ENCODE data around the gene ABCC8.

The ABCC8 gene

DNA sequence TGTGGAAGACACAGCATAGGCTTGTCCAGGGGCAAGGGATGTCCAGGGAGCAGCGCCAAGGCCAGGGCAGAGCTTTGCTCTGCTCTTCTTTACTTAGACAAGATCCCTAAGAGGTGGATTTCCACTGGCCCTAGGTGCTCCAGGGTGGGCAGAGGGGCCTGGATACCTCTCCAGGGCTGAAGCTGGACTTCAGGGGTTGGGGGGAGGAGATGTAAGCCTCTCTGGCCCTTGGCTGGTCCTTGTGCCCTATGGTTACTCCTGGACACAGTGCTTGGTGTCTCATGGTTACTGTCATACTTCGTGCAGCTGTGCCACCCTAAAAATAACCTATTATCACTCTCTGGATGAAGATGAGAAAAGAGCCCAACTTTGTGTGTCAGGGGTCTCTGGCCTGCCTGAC lies 75.3 kb downstream of the ABCC8 start:
- no peak for DNase-seq

DNA sequence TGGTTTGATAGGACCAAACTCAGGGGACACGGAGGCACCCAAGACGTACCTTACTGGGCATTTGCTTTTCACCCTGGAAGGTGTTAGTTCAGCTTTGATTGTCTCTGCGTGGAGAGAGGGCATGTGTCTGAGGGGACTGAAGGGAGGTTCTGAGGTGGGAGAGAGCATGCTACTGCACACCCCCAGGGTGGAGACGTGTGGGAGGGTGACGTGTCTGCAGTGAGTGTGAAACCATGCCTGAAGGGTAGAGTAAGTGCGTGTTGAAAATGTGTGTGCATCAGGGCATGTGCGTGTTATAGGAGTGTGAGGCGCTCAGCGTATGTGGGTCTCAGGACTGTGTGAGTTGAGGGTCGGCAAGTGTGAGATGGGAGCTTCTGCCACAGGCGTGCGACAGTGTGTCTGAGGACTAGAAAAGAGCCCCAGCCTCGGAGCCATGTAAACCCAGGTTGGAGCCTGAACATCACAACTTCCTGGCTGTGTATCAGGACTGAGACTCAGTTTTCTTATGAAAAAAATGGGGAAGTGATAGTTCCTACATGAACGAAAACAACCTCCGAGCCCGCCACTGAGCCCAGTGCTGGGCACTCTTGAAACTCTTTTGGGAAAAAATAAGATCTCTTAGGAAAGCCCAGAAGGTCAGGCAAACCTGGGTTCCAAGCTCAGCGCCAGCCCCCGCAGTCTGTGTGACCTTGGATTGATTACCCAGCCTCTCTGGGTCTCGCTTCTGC lies 76.4 kb downstream of the ABCC8 start:
- DNase-seq = no peak

DNA sequence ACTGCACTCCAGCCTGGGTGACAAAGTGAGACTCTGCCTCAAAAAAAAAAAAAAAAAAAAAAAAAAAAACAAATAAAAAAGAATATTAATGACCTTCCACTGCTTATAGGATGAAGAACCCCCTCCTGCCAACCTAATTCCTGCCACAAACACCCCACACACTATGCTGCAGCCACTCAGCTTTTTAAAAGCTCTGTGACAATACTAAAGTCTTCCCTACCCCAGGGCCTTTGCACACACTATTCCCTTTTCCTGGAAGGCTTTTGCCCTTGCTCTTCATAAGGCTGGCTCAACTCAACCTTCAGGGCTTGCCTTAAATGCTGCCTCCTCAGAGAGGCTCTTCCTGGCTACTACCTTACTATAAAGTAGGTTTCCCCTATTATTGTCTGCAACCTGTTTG lies 77.4 kb downstream of the ABCC8 start:
- no peak for DNase-seq

DNA sequence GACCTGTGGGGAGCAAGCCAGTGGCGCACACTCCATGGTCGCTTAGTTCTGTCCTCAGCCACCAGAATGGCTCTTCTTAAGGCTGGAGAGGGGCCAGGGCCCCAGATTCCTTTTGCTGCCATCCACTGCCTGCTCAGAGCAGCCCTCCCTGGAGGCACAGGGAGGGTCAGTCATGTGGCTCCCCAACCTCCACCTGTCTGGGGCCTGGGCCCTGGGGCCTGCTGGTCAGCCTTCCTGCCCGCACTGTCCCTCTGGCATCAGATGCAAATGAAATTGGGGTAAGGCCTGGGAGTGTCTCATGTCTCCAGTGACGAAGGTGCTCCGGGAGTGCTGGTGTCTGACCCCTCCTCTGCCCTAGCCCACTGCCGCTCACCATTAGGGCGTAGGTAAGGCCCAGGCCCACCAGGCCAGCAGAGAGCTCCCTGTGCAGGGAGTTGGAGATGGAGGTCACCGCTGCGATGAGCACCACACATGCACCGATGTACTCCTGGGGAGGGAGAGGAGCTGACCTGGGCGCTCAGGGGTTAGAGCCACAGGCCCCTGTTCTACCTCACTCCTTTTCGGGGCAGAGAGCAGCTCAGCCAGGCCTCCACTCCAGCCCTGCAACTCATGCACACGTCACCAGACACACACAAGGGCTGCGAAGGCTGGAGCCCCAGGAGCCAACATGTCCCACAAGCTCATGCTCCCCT lies 79.2 kb downstream of the ABCC8 start:
- no peak for DNase-seq

DNA sequence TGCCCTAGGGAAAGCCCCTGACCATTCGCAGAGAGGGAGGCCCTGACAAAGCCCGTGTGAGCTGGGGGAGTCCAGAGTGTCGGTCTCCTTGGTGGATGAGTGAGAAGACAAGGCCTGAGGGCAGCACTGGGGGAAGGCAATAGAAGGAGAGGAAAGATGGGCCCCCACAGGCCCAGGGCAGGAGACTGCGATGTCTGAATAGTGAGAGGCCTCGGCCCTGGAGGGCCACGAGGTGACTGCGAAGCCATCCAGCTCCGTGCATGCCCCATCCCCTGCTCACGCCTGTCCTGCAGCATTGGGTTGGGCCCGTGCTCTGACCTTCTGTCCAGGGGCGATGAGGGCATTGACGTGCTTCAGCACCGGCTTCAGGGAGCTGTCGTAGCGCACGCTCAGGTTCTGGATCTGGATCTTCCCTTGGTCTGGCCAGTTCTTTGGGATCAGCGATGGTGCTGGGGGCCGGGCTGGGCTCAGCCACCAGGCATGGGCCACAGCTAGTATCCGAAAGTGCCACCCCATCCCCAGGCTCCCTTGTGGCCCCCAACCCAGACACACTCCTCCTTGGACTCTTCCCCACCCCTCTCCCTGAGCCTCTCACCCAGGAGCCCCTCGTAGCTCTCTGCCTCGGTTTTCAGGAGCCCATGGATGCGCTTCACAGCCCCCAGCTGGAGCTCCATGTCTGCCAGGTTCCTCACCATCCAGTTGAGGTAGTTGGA lies 79.9 kb downstream of the ABCC8 start:
- no peak for DNase-seq

DNA sequence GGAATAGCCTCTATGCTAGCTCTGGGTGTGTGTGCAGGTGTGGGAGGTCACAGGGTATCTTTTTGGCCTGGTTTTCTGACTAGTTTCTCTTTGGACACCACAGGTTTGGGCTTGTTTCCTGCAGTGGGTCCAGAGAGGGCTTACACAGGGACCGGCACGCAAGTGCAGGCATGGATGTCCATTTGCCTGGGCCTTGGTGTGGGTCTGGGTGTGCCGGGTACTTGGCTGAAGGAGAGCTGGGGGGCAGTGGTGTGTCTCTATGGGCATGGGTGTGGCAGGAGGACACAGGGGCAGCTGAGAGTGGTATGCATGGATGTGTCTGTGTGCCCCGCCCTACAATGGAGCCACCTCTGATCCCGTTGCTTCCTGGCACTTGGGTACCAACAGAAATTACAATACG lies 80.7 kb downstream of the ABCC8 start:
- no peak for DNase-seq

DNA sequence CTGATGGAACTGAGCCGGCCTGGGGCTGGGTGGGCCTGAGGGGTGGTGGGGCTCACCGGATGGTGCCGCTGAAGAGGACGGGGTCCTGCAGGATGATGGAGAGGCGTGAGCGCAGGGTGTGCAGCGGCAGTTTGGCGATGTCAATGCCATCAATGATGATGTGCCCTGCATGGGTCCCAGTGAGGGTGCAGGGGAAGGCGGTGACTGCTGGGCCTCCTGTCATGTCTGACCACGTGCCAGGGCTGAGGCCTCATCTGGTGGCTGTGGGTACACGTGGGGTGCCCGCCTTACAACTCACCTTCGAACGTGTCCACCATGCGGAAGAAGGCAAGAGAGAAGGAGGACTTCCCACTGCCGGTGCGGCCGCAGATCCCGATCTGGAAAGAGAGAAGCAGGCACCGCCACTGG lies 81.1 kb downstream of the ABCC8 start:
- no peak for DNase-seq

DNA sequence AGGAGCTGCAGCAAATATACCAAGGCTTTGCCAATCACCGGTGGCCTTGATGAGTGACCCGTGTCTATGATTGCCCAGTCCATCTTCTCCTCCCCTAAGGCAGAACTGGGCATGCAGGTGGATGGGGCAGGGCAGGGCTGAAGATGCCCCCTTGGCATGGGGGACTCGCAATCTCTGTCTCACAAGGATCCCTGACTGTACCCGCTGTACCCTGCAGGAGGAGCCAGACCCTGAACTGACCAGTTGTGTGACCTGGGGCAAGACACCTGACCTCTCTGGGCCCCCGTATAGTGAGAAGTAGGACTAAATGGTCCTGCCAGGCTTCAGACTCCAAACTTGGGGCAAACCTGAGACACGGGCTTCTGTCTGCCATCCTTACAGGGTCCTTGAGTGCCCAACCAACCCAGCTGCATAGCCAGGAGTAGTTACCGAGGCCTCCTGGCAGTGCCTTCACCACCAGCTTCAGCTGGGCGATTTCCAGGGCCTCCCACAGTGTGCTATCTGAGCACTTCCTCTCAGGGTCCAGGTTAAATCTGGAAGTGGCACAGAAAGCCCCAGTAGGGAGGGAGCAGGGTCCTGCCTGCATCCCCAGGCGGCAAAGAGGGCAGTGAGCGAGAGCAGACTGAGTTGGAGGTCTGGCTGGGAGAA lies 81.8 kb downstream of the ABCC8 start:
- DNase-seq = no peak

DNA sequence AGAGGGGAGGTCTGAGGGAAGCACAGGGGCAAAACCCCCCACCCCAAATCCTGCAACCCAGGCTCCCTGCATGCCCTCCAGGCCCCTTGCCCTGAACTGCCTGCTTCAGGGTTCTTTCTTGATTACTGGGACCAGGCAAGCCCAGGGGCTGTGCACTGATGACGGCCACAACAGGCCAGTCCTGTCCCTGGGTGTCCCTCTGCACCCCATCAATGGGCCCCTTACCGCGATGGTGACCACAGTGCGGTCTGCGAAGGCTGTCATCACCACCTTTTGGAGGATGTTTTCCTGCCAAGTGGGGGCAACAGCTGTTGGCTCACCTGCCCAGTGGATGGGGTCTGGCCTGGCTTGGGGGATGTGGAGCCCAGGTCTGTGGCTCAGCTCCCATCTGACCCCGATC lies 83.2 kb downstream of the ABCC8 start:
- no peak for DNase-seq

DNA sequence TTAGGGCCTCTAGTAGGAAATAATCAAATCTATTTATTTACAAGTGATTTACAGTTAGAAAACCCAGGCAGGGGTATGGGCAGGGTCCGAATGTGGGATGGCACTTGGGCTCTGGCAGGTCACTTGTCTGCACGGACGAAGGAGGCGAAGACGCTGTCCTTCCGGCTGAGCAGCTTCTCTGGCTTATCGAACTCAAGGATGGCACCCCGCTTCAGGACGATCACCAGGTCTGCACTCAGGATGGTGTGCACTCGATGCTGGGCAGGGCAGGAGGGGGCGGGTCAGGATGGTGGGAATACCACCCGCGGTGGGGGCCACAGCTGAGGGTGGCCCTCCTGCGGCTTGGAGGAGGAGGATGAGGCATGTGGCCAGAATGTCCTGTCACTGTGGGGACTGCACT lies 83.8 kb downstream of the ABCC8 start:
- DNase-seq = no peak

DNA sequence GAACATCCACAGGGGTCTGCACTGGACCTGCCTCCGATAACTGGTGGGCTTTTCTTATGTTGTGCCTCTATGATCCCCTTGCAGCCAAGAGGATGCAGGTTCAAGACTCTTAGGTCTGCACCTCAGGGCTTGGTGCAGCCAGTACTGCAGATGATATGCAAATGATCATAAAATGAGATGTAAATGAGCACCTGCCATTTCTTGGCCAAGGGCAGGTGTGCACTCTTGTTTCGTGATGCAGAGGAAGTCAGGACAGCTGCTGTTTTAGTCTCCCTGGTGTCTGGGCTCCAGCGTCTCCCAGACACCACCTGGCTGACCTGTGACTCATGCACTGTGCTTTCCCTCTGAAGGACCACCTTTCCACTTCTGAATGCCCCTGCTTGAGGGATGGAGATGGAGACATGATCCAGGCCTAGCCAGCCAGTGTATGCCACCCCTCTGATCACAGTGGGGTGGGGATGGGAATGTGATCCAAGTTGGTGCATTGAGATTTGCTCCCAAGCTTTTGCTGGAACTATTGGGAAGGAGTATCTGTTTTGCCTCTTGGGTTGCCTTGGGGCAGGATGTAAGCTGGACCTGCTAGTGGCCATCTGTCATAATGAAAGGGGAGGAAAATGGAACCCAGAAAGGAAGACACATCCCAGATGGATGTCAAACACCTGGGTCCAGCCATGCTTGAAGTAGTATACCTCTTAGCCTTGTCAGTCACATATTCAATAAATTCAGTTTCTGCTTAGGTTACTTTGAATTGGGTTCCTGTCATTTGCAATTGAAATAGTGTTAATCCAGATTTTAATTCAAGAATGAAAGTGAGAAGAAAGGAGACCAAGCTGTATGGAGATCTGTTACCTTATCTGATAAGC lies 84.9 kb downstream of the ABCC8 start:
- DNase-seq = no peak

DNA sequence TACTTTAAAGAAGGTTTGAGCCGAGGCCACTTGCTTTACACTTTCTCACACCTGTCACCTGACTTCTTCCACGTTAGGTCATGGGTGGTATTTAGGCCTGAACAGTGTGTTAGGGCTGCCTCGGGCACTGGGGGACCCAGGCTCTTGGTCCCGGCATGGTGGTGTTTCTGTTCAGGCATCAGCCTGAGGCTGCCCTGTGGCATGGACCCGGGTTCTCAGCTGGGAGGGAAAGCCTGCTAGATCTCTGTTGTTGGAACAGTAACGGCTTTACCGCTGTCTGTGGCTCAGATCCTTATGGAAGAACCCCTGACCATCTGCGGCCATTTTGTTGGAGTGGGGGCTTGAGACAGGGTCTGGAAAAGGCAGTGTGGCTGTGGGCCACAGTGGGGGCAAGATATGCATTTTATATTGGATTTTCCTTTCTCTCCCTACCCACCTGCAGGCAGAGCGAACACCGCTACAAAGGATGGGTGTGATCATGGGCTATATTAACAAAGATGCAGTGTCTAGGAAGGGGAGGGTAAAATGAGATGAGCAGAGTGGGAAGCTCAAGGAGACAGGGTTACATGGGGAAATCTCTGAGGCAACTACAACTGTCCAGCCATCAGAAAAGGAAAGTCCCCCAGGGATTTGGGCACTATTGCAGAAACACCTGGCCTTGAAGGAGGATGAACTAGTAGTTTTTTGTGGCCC lies 86.5 kb downstream of the ABCC8 start:
- DNase-seq = no peak

DNA sequence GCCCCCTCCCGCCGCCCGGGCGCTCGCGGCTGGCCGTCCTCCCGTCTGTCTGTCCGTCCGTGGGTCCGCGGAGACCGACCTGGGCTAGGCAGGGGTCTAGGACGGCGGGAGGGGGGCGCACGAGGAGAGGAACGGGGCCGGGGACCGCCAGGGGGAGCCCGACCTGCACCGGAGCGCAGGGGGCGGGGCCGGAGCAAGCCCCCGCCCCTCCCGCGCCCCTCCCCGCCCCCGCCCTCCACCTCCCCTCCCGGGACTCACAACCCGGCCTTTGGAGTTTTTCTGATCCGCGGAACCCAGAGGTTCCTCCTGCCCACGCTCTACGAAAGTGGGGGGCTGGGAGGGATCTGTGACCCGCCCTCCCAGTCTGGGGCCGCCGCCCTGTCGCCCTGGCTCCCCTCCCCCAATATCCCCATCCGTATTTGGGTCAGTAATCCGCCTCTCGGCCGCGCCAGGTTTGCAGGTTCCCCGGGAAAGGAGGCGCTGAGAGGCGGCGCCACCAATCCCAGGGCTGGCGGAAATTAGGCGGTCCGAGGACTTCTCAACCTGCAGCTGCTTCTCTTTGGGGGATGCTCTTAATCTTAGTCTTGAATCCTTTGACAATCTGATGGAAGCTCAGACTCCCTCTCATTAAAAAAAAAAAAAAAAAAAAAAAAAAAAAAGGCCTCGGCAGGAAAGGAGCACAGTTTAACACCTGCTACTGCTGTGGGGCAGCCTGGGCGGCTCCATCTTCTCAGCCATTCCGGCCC lies 87.3 kb downstream of the ABCC8 start:
- DNase-seq = peak; percentile 74 to 79

DNA sequence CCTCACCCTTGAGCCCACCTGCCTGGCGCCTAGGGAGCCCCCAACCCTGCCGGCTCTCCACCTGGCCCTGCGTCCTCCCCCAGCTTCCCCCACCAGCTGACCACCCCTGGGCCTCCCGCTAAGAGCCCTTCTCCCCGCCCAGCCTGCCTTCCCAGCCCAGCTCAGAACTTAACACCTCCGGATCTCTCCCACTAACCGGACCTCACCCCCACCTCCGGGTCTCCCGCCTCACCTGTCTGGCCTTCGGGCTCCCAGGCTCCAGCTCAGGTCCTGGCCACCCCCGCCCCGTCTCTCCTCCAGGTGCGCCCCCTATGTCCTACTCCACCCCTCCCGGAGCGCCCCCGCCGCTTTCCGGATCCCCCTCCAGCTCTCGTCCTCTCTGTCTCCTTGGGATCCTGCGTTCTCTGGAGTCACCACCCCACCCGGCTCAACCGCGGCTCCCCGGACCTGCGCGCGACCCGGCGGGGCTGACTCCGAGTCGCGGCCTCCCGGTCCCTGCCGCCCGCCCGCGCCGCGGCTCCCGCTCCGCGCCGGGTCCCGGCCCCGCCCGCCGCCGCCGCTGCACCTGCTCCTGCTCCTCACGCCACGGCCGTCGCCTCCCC lies 87.9 kb downstream of the ABCC8 start, which contains the start of gene KCNJ11:
Gene KCNJ11, minus strand, starts transcription at position 51 of the 602 bp plus-strand sequence. CDS start 568 bp downstream, outside the sequence.
- DNase-seq = peak; percentile 37 to 43

DNA sequence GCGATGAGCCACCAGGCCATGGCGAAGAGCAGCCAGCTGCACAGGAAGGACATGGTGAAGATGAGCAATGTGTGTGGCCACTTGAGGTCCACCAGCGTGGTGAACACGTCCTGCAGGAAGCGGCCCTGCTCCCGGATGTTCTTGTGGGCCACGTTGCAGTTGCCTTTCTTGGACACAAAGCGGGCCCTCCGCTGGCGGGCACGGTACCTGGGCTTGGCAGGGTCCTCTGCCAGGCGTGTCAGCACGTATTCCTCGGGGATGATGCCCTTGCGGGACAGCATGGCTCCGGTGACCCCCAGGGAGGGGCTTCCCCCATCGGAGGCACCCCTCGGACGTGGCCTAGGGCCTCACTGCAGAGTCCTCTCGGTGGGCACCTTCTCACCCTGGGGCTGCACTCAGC lies 88.8 kb downstream of the ABCC8 start:
- DNase-seq = no peak

DNA sequence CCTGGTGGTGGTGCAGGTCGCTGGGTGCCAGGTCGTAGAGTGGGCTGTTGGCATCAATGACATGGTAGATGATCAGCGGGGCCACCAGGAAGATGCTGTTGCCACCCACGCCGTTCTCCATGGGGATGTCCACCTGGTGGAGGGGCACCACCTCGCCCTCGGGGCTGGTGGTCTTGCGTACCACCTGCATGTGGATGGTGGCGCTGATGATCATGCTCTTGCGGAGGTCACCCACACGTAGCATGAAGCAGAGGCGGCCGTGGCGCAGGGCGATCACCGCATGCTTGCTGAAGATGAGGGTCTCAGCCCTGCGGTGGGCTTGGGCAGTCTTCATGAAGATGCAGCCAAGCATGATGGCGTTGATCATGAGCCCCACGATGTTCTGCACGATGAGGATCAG lies 89.4 kb downstream of the ABCC8 start:
- no peak for DNase-seq

DNA sequence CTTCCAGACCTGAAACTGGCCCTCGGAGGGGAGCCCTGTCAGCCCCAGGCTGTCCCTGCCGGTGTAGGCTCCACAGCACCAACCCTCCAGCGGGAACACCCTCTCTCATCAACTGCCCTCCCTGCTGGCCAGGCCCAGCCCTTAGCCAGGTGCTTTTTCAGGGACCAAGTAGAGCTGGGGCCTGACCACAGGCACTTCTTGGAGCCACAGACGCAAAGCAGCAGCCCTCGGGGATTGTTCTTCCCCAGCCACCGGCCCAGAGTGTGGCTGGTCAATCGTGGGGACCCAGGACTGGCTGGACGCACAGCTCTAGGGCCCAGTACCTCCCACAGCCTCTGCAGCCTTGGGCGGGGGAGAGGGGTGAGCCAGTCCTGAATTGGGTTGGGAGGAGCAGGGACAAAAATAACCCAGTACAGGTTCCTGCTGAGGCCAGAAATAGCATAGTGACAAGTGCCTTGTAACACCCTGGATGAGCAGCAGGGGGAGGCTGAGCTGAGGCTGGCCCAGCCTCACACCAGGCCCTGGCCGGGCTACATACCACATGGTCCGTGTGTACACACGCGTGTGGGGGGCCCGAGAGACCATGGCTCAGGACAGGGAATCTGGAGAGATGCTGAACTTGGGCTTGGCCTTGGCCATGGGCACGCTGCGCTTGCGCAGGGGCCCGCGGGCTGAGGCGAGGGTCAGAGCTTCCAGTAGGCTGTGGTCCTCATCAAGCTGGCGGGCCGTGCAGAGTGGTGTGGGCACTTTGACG lies 90.1 kb downstream of the ABCC8 start:
- DNase-seq = peak; percentile 69 to 72

DNA sequence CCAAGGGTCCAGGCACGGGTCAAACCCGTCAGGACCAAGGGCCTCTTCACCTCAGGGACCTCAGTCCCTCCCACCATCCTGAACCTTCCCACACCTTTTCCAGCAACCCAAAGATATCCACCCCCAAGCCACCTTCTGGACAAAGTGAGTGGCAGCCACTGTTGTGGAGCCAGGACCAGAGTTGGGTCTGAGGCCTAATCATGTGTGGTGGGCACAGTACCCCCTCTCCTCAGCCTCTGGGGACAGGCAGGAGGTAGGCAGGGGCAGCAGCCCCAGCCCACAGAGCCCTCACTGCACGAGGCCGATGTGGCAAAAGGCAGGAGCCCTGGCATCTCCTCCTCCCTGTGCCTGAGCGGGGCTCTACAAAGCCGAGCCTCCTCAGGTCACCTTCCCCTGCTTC lies 90.7 kb downstream of the ABCC8 start:
- DNase-seq = no peak

DNA sequence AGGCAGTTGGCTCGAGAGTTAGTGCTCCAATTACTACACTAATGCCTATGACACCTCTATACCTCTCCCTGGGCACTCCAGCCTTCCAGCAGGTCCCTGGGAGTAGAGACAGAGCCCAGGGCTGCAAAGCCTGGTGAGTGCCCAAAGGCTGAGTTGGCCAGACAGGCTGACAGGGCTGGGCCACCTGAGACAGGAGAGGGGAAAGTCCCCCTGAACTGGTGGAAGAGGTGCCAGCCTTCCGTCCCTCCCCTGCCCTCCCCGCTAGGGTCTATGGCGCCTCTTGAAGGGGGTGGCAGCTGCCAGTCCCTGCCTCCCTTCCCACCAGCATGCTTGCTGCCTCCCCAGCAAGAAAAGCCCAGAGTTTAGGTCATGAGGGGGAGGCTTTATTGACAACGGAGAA lies 91.2 kb downstream of the ABCC8 start:
- no peak for DNase-seq

DNA sequence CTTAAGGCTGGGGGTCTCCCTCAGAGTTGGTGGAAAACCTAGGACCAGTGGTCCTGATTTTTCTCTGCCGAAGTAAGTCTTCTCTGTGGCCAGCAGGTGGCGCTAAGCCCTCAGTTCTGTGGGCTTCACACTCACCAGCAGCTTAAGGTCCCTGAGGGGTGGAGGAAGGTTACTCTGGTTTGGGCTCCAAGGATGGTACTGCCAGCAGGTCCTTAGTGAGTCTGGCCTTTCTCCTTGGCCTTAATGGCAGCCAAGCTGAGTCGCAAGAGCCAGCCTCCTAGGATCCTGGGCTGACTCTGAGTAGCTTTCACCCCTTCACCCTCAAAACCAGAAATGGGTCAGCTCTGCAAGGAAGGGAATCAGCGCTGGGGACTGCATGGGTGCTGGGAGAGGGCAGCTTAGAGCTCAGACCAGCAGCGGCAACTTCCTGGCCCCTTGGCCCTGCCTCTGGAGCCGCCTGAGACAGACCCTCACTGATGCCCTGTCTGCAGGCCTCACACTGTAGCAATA lies 92.6 kb downstream of the ABCC8 start:
- peak; percentile 74 to 76 for DNase-seq

Data from Kasumi-1 (cell line).